Fibroblast of lung (primary cell): ENCODE measurements around the gene PHLDA1.

ENCODE experiments used
- EZH2 ChIP-seq: IDR thresholded peaks from 2 replicates; pipeline ENCODE4 v1.5.1; 2012; ENCODE audit warnings: low read length, control low read depth, mild to moderate bottlenecking; ENCODE audit errors: missing control alignments
- TF ChIP-seq, protein P1 (sequence below), 2 donors: IDR thresholded peaks in 1 of 2; conservative IDR thresholded peaks in 1 of 2; 1 replicate in 1 of 2; 2 replicates in 1 of 2; pipeline ENCODE4 v1.5.1; 2011 to 2012; ENCODE audit warnings: low read length in 2 of 2, control low read depth in 1 of 2, inconsistent platforms in 1 of 2, low read depth in 1 of 2, mild to moderate bottlenecking in 1 of 2

DNA sequence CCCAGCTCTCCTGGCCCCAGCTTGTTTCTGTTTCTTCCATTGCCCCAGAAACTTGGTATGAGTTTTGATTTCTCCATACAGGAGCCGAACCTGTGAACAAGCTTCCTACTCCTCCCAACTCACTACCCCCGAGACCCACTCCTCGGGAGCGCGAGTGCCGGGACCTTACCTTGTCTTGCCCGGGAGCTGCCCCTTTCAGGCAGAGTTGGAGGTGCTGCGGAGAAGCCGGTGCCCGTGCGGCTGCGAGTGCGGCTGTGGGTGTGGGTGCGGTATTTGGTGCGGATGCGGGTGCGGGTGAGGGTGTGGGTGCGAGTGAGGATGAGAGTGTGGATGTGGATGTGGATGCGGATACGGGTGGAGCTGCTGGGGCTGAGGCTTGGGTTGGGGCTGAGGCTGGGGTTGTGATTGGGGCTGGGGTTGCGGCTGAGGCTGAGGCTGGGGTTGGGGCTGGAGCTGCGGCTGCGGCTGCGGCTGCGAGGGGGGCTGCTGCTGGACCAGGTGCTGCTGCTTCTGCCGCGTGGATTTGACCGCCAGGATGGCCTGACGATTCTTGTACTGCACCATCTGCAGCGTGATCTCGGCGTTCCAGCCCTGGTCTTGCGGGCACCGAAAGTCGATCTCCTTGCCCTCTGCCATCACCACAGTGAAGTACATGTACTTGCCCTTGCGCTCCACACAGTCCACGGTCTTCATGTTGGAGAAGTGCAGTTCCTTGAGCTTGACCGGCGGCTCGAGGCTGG is 1.1 kb downstream of the PHLDA1 start:
- TF ChIP-seq, protein P1, sequence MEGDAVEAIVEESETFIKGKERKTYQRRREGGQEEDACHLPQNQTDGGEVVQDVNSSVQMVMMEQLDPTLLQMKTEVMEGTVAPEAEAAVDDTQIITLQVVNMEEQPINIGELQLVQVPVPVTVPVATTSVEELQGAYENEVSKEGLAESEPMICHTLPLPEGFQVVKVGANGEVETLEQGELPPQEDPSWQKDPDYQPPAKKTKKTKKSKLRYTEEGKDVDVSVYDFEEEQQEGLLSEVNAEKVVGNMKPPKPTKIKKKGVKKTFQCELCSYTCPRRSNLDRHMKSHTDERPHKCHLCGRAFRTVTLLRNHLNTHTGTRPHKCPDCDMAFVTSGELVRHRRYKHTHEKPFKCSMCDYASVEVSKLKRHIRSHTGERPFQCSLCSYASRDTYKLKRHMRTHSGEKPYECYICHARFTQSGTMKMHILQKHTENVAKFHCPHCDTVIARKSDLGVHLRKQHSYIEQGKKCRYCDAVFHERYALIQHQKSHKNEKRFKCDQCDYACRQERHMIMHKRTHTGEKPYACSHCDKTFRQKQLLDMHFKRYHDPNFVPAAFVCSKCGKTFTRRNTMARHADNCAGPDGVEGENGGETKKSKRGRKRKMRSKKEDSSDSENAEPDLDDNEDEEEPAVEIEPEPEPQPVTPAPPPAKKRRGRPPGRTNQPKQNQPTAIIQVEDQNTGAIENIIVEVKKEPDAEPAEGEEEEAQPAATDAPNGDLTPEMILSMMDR (conservative IDR thresholded peaks at IDR 0.05 in 1 of 2, IDR thresholded peaks at IDR 0.05 in 1 of 2; ENCODE audit: low read depth in 1 of 2, low read length in 2 of 2), result no peak
- TF ChIP-seq EZH2, result no peak
